MM.1S (cell line): Measurements from ENCODE around the gene SMIM38.

Experiments
- CTCF ChIP-seq: fragments of 300-600 bp; sonication (generic); IDR thresholded peaks from 2 replicates; pipeline ENCODE4 v1.5.1; 2016; ENCODE audit warnings: antibody characterized with exemption, low read length, mixed read lengths
- EZH2phosphoT487 ChIP-seq: fragments of 300-600 bp; sonication (generic); IDR thresholded peaks from 2 replicates; pipeline ENCODE4 v1.6.1; 2018; ENCODE audit warnings: antibody characterized with exemption, low read length

DNA sequence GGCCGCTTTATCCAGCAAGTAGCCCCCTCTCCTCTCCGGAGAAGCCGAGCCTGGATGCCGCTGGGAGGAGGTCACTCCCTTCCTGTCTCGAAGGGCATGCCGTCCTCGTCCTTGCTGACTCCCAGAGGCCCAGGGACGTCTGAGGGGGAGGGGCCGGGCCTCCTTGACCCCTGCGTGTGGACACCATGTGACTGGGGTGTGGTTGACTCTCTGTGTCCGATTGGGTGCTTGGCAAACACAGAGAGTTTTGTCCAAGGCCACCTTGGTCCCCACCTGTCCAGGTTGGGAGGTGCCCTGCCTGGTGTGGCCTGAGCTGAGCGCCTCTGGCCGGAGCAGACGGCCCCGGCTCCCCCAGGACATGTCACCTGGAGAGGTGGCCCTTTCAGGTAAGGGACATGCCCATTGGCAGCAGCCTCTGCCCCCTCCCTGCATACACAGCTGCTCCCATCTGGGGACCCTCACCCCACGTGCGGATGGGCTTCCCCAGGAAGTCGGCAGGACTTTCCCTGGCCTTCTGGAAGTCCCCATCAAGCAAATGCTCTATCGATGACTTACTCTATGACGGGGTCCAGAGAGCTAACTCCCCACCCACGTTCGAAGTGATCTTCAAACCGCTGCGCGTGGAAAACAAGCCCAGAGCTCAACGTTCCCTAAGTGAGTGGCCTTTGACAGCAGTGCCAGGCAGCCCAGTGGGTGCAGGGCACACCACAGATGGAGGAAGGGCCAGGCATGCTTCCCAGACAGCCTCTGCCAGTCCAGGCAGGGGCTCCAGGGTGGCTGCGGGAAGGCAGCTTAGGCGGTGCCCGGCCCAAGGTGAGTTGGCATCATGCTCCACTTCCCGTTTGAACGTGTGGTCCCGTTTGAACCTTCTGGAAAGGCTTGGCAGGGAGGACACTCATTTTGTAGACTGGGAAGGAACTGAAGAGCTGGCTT, at the start of gene SMIM38:
- TF ChIP-seq CTCF (no peak), EZH2phosphoT487 (no peak)
